GM10847 (cell line): ENCODE data around the gene HEXB.

Source experiments
- POLR2A ChIP-seq: IDR thresholded peaks from 2 replicates; pipeline ENCODE4 v1.6.1; 2011; ENCODE audit not compliant: insufficient read length; ENCODE audit errors: extremely low read depth

HEXB gene

DNA sequence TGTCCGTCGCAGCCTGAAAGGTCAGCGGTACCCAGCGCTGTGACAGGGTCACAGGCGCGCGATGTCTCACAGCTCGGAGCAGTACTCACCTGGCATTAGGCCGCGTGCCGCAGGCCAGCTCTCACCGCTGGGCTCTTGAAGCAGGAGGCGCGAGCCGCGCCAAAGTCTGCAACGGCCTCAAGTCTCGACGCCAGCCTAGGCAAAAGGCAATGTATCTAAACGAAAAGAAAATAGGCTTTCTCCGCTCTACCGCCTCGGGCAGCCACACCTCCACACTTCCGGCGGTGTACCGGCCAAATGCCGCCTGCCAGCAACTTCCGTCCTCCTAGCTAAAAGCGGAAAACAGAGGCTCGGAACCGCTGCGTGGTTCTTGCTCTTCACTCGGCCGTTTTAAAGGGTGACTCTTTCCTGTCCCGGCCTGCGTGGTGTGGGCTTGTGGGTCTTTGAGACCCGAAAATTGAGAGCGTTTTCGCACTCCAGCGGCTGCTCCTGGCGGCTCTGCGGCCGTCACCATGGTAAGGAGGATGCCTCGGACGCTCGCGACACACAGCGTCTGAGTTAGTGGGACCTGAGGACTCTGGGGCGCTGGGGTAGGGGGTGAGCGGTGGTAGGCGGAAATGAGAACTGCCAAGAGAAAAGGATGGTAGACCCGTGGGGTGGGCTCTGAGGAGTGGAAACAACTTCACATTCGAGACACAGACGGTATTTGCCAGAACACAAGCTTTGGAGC, 82.0 kb downstream of the HEXB start, which contains the start of the genes GFM2 and NSA2:
Gene GFM2, minus strand, starts transcription at position 269 of the 730 bp plus-strand sequence. CDS start 3,375 bp downstream, outside the sequence.
Gene NSA2, plus strand, starts transcription at position 401 of the 730 bp plus-strand sequence. Its CDS starts 112 bp downstream, at position 513.
- TF ChIP-seq POLR2A: peak; percentile 60

- no peak for TF ChIP-seq POLR2A
Measured at GRCh38 chr5:74767579-74767913, 82.5 kb downstream of the HEXB start.
